GM12873 (cell line): ENCODE results near the gene TARS1.

ENCODE experiments used
- TF ChIP-seq, protein P1 (sequence below): IDR thresholded peaks from 2 replicates; pipeline ENCODE4 v1.5.1; 2012; ENCODE audit warnings: low read depth, mild to moderate bottlenecking, moderate library complexity, low read length, control low read depth; ENCODE audit not compliant: insufficient read depth; ENCODE audit errors: missing control alignments

Gene TARS1

GRCh38 chr5:33409435-33410170, 31.2 kb upstream of the TARS1 start:
- TF ChIP-seq, protein P1, sequence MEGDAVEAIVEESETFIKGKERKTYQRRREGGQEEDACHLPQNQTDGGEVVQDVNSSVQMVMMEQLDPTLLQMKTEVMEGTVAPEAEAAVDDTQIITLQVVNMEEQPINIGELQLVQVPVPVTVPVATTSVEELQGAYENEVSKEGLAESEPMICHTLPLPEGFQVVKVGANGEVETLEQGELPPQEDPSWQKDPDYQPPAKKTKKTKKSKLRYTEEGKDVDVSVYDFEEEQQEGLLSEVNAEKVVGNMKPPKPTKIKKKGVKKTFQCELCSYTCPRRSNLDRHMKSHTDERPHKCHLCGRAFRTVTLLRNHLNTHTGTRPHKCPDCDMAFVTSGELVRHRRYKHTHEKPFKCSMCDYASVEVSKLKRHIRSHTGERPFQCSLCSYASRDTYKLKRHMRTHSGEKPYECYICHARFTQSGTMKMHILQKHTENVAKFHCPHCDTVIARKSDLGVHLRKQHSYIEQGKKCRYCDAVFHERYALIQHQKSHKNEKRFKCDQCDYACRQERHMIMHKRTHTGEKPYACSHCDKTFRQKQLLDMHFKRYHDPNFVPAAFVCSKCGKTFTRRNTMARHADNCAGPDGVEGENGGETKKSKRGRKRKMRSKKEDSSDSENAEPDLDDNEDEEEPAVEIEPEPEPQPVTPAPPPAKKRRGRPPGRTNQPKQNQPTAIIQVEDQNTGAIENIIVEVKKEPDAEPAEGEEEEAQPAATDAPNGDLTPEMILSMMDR: no peak

DNA sequence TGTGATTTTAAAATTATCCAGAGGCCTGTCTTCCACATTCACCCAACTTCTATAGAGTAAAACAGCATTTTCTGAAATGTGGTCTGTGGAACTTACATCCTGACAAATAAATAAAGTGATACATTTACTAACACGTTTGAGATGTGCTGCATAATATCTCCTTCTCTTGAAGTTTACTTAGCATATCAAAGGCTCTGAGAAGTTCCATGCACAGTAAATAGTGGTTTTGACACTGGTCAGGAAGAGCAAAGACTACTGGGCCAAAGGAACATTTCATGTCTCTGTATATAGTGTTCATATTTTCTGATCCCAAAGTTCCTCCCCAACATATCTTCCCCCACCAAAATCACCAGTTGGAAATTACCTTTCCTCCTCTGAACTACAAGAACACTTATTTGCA, 30.5 kb upstream of the TARS1 start:
- TF ChIP-seq, protein P1: no peak

DNA sequence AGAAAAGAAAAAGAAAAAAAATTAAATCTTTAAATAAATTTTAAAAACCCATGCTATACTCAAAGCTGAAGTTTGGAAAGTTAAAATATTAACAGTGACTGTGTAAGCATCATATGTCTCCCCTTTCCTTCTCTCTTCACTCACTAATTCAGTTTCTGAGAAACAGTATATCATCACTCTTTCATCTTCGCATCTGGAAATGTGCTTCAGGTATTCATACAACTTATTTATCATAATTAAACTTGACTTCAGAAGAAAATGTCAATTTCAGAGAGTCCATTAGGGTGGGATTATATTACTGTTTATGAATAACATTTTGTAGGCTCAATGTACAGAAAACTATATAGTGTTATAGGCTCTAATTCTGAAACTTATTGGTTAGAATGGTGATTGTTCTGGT, 29.3 kb upstream of the TARS1 start:
- TF ChIP-seq, protein P1: no peak

DNA sequence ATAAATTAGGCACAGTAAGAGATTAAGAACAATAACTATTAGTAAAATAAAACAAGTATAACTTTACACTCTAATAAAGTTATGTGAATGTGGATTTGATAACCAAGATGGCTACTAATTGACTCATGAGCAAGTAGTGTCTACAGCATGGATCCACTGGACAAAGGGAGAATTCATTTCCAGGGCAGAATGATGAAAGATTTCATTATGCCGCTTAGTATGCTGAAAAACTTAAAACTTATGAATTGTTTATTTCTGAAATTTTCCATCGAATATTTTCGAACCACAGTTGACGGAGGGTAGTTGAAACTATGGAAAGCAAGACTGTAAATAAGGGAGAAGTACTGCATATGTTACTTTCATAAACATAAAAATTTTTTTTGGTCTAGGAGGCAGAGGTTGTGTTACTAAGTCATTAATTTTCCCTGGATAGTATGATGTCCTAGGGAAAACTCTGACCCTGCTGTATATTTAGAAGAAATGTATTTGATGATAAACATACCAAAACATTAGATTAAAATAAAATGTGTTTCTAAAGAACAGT, 24.9 kb upstream of the TARS1 start:
- TF ChIP-seq, protein P1: no peak

DNA sequence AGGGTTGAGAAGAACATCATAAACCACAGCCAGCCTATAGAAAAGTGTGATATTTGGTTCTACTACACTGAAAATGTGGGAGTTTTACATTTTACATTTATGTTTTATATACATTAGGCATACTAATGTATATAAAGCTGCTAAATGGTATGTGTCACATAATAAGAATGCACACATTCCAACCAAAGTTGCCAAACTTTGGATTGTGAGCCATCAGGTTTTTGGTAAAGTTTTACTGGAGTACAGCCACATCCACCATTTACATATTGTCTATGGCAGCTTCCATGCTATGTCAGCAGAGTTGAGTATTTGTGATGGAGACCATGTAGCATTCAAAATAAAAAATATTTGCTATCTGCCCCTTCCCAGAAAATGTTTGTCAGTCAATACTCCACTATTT, 23.1 kb upstream of the TARS1 start:
- TF ChIP-seq, protein P1: no peak

DNA sequence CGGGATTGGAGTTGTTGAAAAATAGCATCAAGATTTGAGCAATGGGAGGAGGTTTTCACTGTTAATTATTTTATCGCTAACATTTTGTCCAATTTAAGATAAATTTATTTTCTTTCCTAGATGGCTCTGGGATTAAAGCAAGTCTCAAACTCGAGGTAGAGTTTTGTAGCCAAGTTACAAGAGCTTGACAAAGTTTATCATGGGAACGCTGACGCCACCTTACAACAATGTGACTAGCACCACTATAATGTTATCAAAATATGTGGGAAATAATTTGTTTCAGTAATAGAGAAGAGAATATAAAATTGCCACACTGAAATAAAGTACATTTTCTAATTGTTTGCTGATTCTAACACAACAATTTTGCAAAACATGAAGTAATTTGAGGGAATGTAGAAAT, 19.8 kb upstream of the TARS1 start:
- TF ChIP-seq, protein P1: no peak

DNA sequence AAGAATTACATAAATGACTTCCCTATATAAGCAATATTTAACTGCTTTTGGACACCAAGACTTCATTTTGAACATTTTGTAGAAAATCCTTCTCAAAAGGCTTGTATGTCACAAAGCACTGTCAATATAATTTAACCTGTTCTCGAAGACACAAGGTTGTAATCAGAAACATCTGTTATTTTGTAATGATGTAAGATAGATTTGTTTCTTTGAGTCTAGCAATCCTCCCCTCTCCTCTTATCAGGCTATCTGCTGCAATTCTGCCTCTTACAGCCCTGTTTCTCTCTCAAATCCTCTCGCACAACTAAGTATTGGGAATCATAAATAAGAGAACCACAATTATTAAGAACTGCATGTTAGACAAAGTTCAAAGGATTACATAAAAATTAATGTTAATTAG, 18.6 kb upstream of the TARS1 start:
- TF ChIP-seq, protein P1: no peak
